ENCODE measurements around the gene PXDC1. TPM values are rescaled to one million over a fixed set of nuclear protein-coding genes. Genes with fewer than 3 reads are reported as not detected.
A peak's percentile ranks its signal among the peaks of the same experiment; 100 is the strongest.

Gene PXDC1, protein sequence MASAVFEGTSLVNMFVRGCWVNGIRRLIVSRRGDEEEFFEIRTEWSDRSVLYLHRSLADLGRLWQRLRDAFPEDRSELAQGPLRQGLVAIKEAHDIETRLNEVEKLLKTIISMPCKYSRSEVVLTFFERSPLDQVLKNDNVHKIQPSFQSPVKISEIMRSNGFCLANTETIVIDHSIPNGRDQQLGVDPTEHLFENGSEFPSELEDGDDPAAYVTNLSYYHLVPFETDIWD
- polyA plus RNA-seq (ENCODE audit: insufficient read length in 10 of 10): 10 to 100 TPM; 18.5 to 33.5 (median 23.3) TPM
- long read RNA-seq, donor 1, transcript PXDC1-202 (5 exons, 2,190 nt): major isoform, 12 of 12 reads
- long read RNA-seq, donor 1, partial matches to known transcripts: 0 of 12 reads
- long read RNA-seq, donor 1, other reads (novel, unspliced or antisense): 0 of 12 reads
- long read RNA-seq, donor 2, transcript PXDC1-202 (5 exons, 2,190 nt): major isoform, 5 of 5 reads
- long read RNA-seq, donor 2, partial matches to known transcripts: 0 of 5 reads
- long read RNA-seq, donor 2, other reads (novel, unspliced or antisense): 0 of 5 reads
- long read RNA-seq, donor 3: 0 reads
- long read RNA-seq, donor 4, transcript PXDC1-202 (5 exons, 2,190 nt): major isoform, 7 of 7 reads
- long read RNA-seq, donor 4, partial matches to known transcripts: 0 of 7 reads
- long read RNA-seq, donor 4, other reads (novel, unspliced or antisense): 0 of 7 reads
- long read RNA-seq, donor 5, transcript PXDC1-202 (5 exons, 2,190 nt): major isoform, 10 of 10 reads
- long read RNA-seq, donor 5, partial matches to known transcripts: 0 of 10 reads
- long read RNA-seq, donor 5, other reads (novel, unspliced or antisense): 0 of 10 reads
- long read RNA-seq, donor 6, transcript PXDC1-202 (5 exons, 2,190 nt): major isoform, 14 of 14 reads
- long read RNA-seq, donor 6, partial matches to known transcripts: 0 of 14 reads
- long read RNA-seq, donor 6, other reads (novel, unspliced or antisense): 0 of 14 reads
- long read RNA-seq, donor 7, partial matches to known transcripts: 0 of 3 reads
- long read RNA-seq, donor 7, other reads (novel, unspliced or antisense): 0 of 3 reads
- long read RNA-seq, donor 8, transcript PXDC1-202 (5 exons, 2,190 nt): major isoform, 7 of 7 reads
- long read RNA-seq, donor 8, partial matches to known transcripts: 0 of 7 reads
- long read RNA-seq, donor 8, other reads (novel, unspliced or antisense): 0 of 7 reads
- long read RNA-seq, donor 9, partial matches to known transcripts: 0 of 1 reads
- long read RNA-seq, donor 9, other reads (novel, unspliced or antisense): 0 of 1 reads

DNA sequence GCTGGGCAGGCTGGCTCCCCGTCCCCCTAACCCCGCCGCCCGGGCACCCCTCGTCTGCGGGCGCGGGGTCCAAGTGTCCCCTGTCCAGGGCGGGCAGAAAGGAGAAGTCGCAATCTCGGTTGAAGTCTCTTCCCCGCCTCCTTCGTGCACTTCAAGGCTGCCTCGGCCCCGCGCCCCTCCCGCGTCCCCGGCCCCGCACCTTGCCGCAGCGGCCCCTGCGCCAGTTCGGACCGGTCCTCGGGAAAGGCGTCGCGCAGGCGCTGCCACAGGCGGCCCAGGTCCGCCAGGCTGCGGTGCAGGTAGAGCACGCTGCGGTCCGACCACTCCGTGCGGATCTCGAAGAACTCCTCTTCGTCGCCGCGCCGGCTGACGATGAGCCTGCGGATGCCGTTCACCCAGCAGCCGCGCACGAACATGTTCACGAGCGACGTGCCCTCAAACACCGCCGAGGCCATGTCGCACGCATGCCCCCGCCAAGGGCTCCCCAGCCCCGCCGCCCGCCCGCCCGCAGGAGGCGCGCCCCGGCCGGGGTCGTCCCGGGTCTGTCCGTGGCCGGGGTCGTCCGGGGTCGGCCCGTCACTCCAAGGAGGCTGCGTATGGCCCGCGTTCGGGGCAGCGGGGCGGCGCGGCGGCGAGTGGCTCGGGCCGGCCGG lies at the start of gene PXDC1:
TSS of gene PXDC1 (minus strand) at position 637 of the 653 bp plus-strand sequence. CDS start at position 455, 182 bp downstream.
- peak in 2 of 3 donors; percentile 44 to 79 for DNase-seq

DNA sequence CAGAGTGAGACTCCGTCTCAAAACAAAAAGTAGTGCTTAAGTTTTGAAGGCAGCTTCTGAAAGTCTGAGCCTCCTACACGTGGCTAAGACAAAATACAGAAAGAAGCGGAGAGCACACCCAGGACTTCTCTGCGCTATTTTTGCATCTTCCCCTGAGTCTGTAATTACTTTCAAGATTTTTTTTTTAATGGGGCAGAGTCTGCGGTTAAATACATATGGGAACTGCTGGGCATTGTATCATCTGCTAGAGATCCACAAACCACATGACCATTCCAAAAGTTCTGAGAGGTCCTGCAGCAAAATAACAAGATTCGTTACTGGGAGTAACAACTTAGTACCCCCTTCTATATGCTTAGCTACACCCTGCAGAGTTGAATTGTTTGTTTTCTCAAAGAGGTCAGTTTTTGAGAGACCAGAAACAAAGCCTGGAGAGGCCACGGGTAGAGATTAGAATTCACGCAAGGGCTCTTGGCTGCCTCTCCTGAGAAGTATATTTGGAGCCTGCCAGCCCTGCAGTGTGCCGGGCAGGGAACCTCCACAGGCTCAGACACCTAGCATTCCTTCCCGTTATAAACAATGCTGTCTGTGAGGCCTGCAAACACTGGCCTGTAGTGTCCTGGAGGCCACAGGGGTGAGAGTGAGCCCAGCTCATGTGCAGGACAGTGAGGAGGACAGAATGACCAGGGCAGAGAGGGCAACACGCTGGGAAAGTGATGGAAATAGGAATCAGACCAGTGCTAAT lies 49.5 kb upstream of the PXDC1 start:
- no peak for DNase-seq

DNA sequence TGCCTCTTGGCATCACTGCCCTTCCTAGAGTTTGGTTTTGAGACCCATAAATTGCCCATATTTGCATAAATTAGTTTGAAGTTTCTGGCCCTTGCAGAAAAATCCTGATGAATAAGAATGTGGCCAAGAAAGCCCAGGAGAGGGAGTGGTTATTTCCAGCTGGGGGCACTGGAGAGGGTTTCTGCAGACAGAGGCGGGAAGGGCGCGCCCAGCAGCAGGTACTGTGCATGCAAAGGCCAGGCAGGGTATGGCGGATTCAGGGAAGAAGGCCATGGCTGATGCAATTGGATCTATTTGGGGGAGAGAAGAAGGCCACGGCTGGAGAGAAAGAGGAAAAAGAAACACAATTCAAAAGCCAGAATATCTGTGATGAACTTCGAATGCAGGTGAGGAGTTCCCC lies 48.2 kb upstream of the PXDC1 start:
- no peak for DNase-seq

DNA sequence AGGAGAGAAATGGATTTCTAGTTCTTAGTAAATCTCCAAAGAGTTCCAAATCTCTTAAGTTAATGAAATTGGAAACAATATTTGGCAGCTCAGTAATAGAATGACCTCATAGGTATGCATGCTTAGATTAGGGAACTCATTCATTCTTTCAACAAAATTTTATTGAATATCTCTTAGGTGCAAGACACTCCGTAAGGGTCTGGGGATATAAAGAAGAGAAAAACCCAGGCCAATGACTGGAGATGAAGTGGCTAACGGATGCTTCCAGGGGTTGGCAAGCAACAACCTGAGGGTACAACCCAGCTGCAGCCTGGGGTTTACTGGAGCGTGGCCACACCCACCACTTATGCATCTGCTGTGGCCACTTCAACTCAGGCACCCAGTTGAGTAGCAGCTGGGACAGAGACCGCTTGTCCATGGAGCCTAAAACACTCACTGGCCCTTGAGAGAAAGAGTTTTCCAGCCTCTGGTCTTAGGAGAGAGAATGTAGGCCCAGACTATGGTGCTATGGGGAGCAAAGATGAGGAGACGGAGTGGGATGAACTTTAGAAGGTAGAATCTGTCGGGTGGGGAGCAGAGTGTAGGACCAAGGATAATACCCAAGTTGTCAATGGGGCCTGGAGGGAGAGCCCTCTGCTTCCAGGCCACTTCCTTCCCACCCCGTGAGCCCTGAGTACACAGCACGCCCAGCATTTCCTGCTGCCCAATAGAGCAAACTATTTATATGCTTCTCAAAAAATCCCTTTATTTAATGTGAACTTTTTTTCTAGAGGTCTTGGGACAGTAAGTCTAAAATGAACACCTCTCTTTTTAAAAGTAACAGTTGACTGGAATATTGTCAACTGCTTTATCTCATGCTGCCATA lies 46.8 kb upstream of the PXDC1 start:
- peak in 1 of 3 donors; percentile 59 for DNase-seq

DNA sequence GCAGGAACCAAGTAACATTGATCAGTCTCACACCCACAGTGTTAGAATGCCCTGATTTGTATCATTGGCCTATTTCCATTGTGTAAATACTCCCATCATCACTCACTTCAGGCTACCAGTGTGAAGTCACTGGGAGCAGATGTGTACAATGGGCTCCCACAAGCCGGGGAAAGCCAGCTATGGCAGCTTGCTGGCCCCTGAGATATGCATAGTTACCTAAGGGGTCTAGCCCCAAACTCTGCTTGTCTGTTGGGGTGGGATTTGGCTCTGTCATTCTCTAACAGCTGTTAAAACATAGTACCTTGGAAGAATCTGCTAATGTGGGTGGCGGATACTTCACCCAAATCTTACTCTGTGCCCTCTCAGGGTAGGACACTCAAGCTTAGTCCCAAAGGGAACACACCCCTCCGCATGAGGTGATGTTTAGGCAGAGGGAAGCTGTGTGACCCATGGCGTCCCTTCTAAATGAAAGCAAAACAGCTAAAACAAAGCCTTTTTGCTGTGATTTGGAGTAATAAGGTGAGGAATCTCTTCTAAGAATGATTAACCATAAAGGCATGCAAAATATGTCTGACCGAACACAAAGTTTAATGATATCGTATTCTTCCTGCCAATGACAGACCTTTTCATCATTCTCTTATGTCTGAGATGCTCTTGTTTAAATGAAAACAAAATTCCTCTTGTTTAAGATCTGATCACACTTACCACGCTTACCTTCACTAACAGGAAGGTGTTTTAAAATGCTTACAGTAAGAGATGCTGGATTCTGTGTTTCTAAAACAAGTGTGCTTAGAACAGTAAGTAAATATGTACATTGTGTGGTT lies 45.9 kb upstream of the PXDC1 start:
- peak in 1 of 3 donors; percentile 85 for DNase-seq

DNA sequence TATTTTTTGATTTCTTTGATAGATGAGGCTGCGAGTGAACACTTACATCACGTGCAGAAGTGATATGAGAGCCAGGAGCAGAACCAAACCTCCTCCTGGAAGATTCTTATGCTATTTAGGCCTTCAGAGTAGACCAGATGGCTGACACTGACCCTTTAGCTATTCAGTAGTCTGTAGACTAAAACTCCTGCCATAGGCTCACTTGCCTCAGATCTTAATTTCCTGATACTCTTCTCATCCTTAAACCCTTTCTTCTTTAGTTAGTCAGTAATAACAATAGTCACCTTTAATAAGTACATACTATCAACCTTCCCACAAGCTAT lies 45.2 kb upstream of the PXDC1 start:
- DNase-seq: no peak

DNA sequence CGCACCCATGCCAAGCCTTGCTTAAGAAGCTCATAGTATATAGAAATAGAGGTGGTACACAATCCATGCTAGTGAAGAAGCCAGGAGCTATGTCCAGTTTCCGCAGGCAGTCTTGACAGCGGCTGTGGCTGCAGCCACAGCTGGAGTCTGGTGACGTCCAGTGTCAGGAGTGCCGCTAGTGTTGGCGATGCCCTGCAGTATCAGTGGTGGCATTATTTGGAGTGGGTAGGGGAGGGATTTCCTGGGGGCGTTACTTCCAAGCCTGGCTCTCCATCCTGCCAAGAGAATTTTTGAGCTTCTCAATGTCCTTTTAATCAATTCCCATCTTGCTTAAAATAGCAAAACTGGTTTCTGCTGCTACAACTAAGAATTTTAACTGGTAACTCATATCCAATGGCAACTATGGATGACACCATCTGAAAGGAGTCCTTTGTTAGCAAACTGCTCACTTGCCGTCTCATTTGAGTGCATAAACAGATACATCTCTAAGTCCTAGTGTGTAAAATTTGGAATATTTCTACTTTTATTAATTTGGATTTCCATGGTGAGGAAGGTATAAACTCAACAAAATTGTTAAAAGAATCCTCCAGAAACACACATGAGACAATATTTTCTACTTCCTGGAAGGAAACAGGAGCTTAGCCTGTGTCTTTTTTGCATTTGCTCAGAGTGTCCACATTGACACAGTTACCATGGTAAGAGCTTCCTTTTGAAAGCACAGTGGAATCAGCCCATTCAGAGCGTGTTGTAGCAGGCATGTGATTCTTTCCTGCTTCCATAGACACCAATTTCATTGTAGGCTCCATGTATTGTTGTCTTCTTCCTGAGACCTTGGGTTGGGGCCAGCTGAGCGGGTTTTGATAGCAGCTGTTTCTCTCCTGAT lies 44.6 kb upstream of the PXDC1 start:
- DNase-seq: peak in 1 of 3 donors; percentile 74

DNA sequence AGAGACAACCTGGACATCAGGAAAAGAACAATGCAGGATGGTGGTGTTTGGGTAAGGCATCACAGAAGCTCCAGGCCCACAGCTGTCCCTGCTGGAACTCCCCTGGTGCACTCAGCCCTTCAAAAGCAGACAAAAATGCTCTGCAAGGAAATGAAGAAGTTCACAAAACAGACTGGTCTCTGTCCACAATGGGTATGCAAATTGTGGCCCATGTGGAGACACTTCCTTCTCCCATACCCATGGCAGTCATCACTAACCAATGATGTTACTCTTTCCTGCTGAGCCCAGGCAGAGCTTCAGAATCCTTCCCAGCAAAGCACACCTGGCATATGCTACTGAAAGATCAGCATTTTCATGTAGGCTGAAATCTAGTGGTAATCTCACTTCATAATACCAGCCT lies 42.6 kb upstream of the PXDC1 start:
- no peak for DNase-seq

DNA sequence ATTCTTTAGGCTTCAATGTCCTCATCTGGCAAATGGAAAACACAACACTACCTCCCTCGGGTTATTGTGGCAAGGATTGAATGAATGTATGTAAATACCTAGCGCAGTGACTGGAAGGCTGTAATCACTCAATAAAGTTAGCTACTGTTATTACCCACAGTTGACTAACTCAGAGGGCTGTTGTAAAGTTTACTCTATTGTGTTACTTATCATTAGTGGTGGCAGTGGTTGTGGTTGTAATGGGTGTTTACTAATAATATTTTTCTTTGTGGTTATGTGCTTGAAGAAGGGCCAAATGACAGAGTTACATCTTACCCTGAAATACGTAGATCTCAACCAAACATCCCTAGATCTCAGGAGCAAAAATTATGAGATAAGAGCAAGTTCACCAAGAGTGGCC lies 42.0 kb upstream of the PXDC1 start:
- DNase-seq: no peak

DNA sequence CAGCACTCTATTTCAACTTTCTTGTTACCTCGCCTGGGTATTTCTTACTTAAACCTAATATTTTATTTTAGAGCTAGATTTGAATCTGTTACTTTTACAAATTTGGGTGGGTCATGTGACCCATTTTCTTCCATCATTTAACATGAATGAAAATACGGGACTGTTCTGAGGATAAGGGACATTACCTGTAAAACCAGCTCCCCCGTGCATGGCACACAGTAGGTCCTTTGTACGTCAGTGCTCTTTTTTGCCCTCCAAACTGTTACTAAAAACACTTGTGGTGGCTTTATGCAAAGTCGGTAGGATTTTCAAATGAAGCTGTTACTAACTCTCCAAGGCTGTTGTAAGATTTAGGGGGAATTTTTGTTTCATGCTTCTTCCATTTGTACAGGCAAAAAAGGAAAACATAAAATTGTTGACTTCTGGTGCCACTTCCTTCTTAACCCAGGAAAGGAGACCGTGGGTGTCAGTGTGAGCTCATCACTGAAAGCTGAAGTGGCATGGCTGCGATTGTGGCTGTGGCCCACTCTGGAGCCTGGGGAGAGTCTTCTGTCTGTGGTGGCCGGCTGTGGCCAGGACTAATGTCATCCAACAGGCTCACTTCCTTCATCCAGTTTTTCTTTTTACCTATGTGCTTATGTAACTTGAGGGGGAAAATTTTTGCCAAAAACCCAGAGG lies 40.2 kb upstream of the PXDC1 start:
- DNase-seq: no peak

DNA sequence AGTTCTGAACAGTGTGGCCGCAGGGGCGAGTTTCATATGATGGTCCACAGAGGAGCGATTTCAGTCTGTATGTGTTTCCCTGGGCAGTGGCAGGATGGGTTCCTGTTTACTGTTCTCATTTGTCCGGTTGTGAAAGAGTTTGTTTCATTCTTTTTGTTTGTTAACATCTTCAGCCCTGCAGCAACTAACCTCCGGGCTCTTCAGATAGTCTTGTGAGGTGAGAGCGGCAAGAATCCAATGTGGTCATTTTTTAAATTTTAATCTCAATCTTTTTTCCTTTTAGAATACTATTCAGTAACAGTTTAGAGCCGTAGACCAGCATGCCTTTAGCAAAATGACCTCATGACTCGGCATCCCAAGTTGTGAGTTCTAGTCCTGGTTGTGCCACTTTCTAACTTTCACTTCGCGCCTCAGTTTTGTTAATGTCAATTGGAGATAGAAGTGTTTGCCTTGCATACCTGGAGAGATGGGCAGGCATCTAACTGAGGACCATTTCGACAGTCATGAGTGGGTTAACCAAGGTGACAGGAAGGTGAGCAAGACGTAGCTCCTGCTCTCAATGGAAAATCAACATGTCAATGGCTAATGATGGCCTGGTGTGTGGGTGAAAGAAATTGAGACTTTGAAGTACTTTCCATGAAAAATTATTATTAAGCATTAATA lies 38.5 kb upstream of the PXDC1 start:
- DNase-seq: no peak

DNA sequence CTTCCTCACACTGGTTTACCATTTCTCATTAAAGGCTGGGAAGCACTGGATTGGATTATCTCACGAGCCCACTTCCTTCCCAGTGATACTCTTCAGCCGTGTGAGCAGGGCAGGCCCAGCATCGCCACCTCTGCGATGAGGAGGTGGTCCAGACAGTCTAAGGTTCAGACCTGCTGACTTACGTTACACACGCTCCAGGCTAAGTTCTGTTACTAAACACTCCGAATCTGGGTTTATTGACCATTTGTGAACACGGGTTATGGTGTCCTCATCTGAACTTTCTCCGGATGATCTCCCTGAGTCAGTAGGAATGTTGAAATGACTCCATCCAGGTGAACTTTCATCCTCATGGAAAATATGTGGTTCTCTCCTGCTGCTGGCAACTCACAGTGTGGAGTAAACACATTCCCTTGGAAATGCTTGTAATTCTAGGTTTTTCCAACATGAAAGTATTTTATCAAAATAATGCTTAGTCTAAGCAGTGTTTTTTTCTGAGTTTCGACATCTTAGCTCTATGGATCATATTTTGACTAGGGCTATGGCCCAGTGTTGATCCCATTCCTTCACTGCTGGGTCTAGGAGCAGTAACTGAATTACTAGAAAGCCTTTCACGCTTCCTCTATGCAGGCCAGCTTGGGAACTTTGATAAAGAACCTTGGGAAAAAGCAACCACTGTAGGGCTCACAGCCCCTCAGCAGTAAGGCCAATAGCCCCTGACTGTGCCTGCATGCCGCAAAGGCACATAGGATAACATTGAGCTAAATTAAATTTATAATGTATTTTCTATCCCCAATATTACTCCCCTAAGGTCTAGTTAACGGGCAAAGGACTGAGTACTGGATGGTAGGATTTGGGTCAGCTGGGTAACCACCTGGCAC lies 37.7 kb upstream of the PXDC1 start:
- DNase-seq: no peak

DNA sequence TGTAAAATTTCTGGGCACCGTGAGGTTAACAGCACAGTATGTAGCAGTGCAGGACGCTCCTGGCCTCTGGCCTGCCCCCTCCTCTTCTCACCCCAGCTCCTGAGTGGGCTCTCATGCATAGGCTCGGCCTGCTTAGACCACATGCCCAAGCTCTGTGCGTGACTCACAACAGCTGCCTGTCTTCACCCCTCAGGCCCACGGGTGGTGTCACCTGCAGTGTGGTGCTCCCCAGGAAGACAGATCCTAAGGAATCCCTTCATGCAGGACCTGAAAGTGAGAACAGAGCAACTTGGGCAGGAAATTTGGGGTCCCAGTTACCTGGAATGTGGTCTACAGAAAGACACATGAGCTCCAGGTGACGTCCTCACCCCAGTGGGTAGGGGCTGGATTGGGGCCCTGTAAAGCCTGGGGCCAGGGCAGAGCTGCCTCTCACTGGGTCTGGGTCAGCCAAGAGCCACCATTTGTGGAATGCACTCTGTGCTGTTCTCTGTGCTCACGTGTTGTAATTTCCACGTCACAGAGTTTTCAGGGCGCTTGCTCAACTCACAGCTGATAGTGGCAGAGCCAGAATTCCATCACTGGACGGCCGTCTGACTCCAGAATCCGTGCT lies 37.0 kb upstream of the PXDC1 start:
- DNase-seq: no peak

DNA sequence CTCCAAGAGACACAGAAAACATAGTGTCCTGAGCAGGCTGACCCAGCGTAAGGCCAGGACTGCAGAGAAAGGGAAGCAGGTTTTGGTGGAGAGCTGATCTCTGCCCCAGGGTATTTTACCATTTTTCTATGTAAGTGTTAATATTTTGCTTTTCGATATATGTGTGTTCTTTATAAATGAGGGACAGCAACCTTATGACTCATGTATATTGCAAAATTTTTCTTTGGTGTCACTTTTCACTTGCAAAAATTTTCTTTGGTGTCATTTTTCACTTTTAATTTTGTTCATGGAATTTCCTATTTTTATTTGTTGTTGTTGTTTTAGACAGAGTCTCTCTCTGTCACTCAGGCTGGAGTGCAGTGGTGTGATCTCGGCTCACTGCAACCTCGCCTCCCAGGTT lies 34.6 kb upstream of the PXDC1 start:
- no peak for DNase-seq

DNA sequence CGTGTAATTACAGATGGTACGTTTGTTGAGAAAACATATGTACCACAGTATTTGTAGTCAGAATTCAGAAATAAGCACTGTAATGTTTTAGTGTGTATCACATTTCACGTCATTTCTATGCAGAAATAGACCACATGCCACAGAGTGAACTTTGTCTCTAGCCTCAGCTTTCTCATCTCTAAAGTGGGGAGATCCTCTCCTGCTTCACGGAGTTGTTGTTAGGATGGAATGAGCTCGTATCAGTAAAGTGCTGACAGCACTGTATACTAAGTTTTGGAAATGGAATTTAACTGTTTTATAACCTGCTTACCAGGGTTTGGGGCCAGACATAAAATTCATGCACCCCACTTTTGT lies 34.2 kb upstream of the PXDC1 start:
- DNase-seq: no peak

Data from muscle of back (tissue), 13 donors.